GM12878 (cell line): ENCODE results near the gene ITPR2. TPM values are rescaled to one million over a fixed set of nuclear protein-coding genes. Genes with fewer than 3 reads are reported as not detected.

ENCODE experiments used
- ATAC-seq: fragments of 200-7000 bp; cut with Tn5 transposase; 3 replicates; pipeline ENCODE4 v1.9.1; 2020; ENCODE audit warnings: mild to moderate bottlenecking, moderate library complexity
- BruUV-seq: library from RNA; stranded (reverse); fragments of 400-500 nt; replicated peaks from 2 replicates; lab custom pipeline; 2021; lab: Mats Ljungman, UMichigan
- CTCF ChIA-PET: fragments of 300-600 bp; sonication (Branson Sonifier 250); formaldehyde crosslinking; extraction: SDS; loops from one replicate; lab custom pipeline; 2021; ENCODE audit warnings: inconsistent platforms; lab: Yijun Ruan, JAX
- POLR2A ChIA-PET: fragments of 350-600 bp; formaldehyde crosslinking; extraction: SDS; loops from one replicate; lab custom pipeline; 2021; ENCODE audit warnings: inconsistent platforms; lab: Charles Lee
- RAD21 ChIA-PET: fragments of 300-600 bp; sonication (Branson Sonifier 250); formaldehyde crosslinking; loops from one replicate; lab custom pipeline; 2023; ENCODE audit warnings: antibody characterized with exemption; ENCODE audit not compliant: unreplicated experiment; lab: Charles Lee
- SMC1A ChIA-PET: fragments of 300-600 bp; sonication (Branson Sonifier 250); formaldehyde crosslinking; loops from one replicate; lab custom pipeline; 2023; ENCODE audit not compliant: unreplicated experiment, uncharacterized antibody; lab: Charles Lee
- DNase-seq: peaks from one replicate; pipeline ENCODE4 v3.0.0-alpha.2; 2011; ENCODE audit warnings: low read depth, low spot score
- FAIRE-seq: peaks from 3 replicates; lab custom pipeline; 2011; peaks lifted over from hg19 to GRCh38; lab: Jason Lieb, UNC
- H2AFZ ChIP-seq: 2 replicates; pipeline ENCODE4 v1.6.0; 2011; ENCODE audit warnings: low read depth, low read length, control low read depth; ENCODE audit not compliant: control insufficient read depth
- H3K27ac ChIP-seq: 2 replicates; pipeline ENCODE4 v1.5.1; 2011; ENCODE audit warnings: control low read depth; ENCODE audit not compliant: control insufficient read depth, insufficient read depth
- H3K27me3 ChIP-seq, 2 experiments: replicated peaks in 1 of 2; 2 replicates each; pipeline versions ENCODE4 v1.6.0 to v1.6.1; 2011; ENCODE audit warnings: low read length in 1 of 2; ENCODE audit not compliant: control insufficient read depth in 2 of 2, insufficient read depth in 2 of 2
- H3K36me3 ChIP-seq, 2 experiments: 2 replicates each; pipeline ENCODE4 v1.5.1; 2011; ENCODE audit warnings: low read length in 1 of 2; ENCODE audit not compliant: control insufficient read depth in 2 of 2, insufficient read depth in 2 of 2
- H3K4me1 ChIP-seq: 2 replicates; pipeline ENCODE4 v1.6.1; 2011; ENCODE audit warnings: mild to moderate bottlenecking, low read length, moderate library complexity, mixed read lengths; ENCODE audit not compliant: control insufficient read depth, insufficient read depth
- H3K4me2 ChIP-seq: 2 replicates; pipeline ENCODE4 v1.6.0; 2011; ENCODE audit warnings: control low read depth; ENCODE audit not compliant: control insufficient read depth, insufficient read depth
- H3K4me3 ChIP-seq: fragments of 200-600 bp; sonication (generic); 2 replicates; pipeline ENCODE4 v1.5.1; 2016
- H3K79me2 ChIP-seq: 2 replicates; pipeline ENCODE4 v1.6.0; 2011; ENCODE audit warnings: low read length; ENCODE audit not compliant: control insufficient read depth, insufficient read depth
- H3K9ac ChIP-seq: 2 replicates; pipeline ENCODE4 v1.8.0; 2011; ENCODE audit warnings: low read length, control low read depth, mixed read lengths; ENCODE audit not compliant: control insufficient read depth, insufficient read depth
- H3K9me3 ChIP-seq: replicated peaks from 3 replicates; pipeline ENCODE4 v1.5.1; 2011; ENCODE audit warnings: mild to moderate bottlenecking, low read length; ENCODE audit not compliant: control insufficient read depth, insufficient read depth
- H4K20me1 ChIP-seq: 2 replicates; pipeline ENCODE4 v1.6.0; 2011; ENCODE audit not compliant: control insufficient read depth, insufficient read depth
- CTCF ChIP-seq, 3 experiments: IDR thresholded peaks in 2 of 3; conservative IDR thresholded peaks in 1 of 3; 2 replicates each; pipeline ENCODE4 v1.5.1; 2011; ENCODE audit warnings: low read depth in 3 of 3, low read length in 3 of 3, mild to moderate bottlenecking in 3 of 3, control low read depth in 2 of 3, moderate library complexity in 2 of 3, inconsistent platforms in 1 of 3, mixed read lengths in 1 of 3; ENCODE audit not compliant: control insufficient read depth in 2 of 3, insufficient read depth in 1 of 3; ENCODE audit errors: extremely low read depth in 1 of 3
- DPF2 ChIP-seq: fragments of 450-650 bp; IDR thresholded peaks from 2 replicates; pipeline ENCODE4 v1.6.1; 2017; ENCODE audit warnings: mild to moderate bottlenecking
- NFIC ChIP-seq: IDR thresholded peaks from 2 replicates; pipeline ENCODE4 v1.6.1; 2012; ENCODE audit warnings: low read depth, mild to moderate bottlenecking, inconsistent platforms, low read length, moderate library complexity
- RFX5 ChIP-seq: IDR thresholded peaks from 2 replicates; pipeline ENCODE4 v1.6.1; 2011; ENCODE audit warnings: low read depth, low read length, improper control_type of control experiment
- SUZ12 ChIP-seq: fragments of 200-600 bp; sonication (generic); IDR thresholded peaks from one replicate; pipeline ENCODE4 v1.6.1; 2018; ENCODE audit warnings: antibody characterized with exemption, mild to moderate bottlenecking; ENCODE audit not compliant: unreplicated experiment
- WGBS: methylation state at CpG from one replicate; pipeline ENCODE4 v1.1.6; 2016; ENCODE audit warnings: low lambda C conversion rate; ENCODE audit not compliant: insufficient replicate concordance, insufficient coverage; ENCODE audit errors: missing lambda C conversion rate; 5-methylcytosine and 5-hydroxymethylcytosine counted together
- in situ Hi-C: fragments of 300-500 bp; cut with MboI; formaldehyde crosslinking; loops from 9 replicates; pipeline ENCODE4 v1.14.3; 2018; ENCODE audit warnings: mixed read lengths
- intact Hi-C: fragments of 100-400 bp; cut with micrococcal nuclease; formaldehyde crosslinking; loops from one replicate; pipeline ENCODE4 v1.14.2; 2022; ENCODE audit not compliant: unreplicated experiment
- polyA plus RNA-seq, 11 experiments: library from polyadenylated mRNA; depleted of rRNA in 4 of 11; unstranded in 6 of 11; stranded (reverse) in 5 of 11; fragments of >200 nt; fragmentation: Nextera tagmentation in 4 of 11; fragmentation: Illumina TruSeq in 1 of 11; extraction: Ambion mirVana in 4 of 11; extraction: Trizol in 1 of 11; gene quantifications; 1 replicate in 1 of 11; 2 replicates in 10 of 11; pipeline versions ENCODE4 v1.2.1 to v1.2.3, GENCODE V29; 2011 to 2016; ENCODE audit warnings: inconsistent platforms in 2 of 11, missing spikeins in 2 of 11, low read depth in 1 of 11
- total RNA-seq, 4 experiments: library from RNA; depleted of rRNA in 3 of 4; stranded (reverse); fragments of >200 nt in 3 of 4; fragmentation: Illumina TruSeq in 1 of 4; extraction: Trizol in 1 of 4; gene quantifications; 2 replicates each; pipeline versions ENCODE4 v1.2.1 to v1.2.3, GENCODE V29; 2013 to 2021

Gene ITPR2
- total and polyA plus RNA-seq, 10 of the 15 experiments (the other 5 are each of a cell fraction or from before 2014, with no cell fraction given): 7.5 to 76.2 (median 47.1) TPM

DNA sequence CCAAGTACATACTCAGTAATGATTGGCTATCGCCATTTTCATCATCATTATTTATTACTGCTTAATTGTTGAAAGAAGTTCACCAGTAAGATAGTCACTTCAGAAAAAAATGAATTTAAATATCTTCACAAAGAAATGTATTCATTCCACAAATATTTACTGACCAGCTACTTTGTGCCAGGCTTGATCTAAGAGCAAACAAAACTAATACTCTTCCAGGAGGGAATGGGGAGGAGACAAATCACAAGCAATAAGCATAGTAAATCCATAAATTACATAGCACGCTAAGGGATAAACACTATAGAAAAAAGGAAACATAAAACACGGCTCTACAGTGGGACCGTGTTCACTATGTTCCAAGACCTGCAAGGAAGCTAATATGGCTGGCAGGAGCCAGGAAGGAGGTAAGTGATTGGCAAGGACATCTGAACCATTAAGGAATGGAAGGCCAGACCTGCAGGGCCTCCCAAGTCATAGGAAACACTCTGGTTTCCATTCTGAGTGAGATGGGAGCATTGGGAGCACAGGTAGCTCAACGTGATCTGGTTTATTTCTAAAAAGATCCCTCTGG, 27.5 kb downstream of the ITPR2 start:
- no TSS peak for BruUV-seq
- Histone ChIP-seq H3K27ac (no peak overlapping the region), H3K36me3 (peaks cover 7 to 8% of the 10 kb centered on the region in 2 experiments; a peak in 2 of 4 replicates), H3K9me3 (peaks cover 2% of the 10 kb centered on the region; the same call in 1 of the 3 replicates), H3K27me3 (no peaks in the 10 kb centered on the region), H2AFZ (no peak overlapping the region), H3K9ac (no peak overlapping the region), H3K4me3 (no peak overlapping the region), H3K79me2 (peaks cover 29% of the 10 kb centered on the region), H3K4me2 (no peak overlapping the region), H3K4me1 (peaks cover 11% of the 10 kb centered on the region), H4K20me1 (no peaks in the 10 kb centered on the region)
- TF ChIP-seq NFIC: no peak
- TF ChIP-seq CTCF (IDR thresholded peaks at IDR 0.05 in 2 of 3, conservative IDR thresholded peaks at IDR 0.05 in 1 of 3; ENCODE audit: control insufficient read depth in 2 of 3, extremely low read depth in 1 of 3, insufficient read depth in 1 of 3, low read depth in 3 of 3, low read length in 3 of 3): no peak
- TF ChIP-seq DPF2: no peak
- TF ChIP-seq RFX5: no peak
- TF ChIP-seq SUZ12: no peak
- POLR2A ChIA-PET: no interaction called here
- FAIRE-seq (no peak), ATAC-seq (no peak), DNase-seq (no peak)
- RAD21 ChIA-PET: interaction anchor here (2.0 kb wide), 1 partner anchor 16 kb away, joined by 4 read pairs; no protein-coding TSS in a partner anchor
- WGBS: 97% methylated on average over 5 of the region's 5 CpGs
- SMC1A ChIA-PET: interaction anchor here (0.9 to 7.2 kb wide), 3 partner anchors 15 to 47 kb away, joined by 3 to 29 read pairs (median 8); no protein-coding TSS in a partner anchor
- intact Hi-C loops: no loop called here
- in situ Hi-C loops: no loop called here
- CTCF ChIA-PET: interaction anchor here (0.8 to 1.1 kb wide), 3 partner anchors 11 to 51 kb away, joined by 3 to 4 read pairs (median 3); no protein-coding TSS in a partner anchor
